GM19193 (cell line): Measurements from ENCODE around the gene FOXA2.

ENCODE experiments used
- POLR2A ChIP-seq: IDR thresholded peaks from 4 replicates; pipeline ENCODE4 v1.6.1; 2011; ENCODE audit not compliant: insufficient read depth, insufficient read length; ENCODE audit errors: extremely low read depth

Gene FOXA2

DNA sequence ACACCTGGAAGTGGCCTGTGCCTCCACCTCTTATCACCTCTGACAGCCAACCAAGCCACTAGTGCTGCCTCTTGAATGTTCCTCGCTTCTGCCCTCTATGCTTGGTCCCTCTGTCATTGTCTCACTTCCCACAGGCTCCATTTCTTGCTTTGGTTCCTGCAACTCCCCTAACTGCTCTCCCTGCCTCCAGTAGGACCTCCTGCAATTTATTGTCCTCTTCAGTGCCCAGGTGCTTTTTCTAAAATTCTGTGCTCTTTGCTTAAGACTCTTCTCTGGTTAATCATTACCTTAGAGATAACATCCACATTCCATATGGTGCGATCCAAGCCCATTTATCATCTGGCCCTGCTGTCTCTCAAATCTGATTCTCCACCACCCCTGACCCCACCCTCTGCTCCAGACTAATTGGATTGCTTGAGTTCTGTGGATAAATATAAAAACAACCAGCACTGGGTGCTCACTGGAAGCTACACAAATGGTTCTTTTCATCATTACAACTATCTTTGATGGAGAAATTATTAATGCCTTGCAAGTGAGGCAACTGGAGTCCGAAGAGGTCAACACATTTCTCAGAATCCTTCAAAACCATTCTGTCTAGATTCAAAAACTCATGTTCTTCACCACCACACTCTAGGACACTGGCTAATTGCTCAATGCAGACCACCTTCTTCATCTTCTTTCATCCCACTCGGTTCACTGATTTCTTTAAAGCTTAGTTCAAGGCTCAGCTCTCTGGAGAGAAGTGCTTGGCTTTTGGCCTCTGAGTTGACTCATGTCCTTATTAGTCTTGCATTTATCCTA is 47.2 kb downstream of the FOXA2 start:
- TF ChIP-seq POLR2A: no peak

DNA sequence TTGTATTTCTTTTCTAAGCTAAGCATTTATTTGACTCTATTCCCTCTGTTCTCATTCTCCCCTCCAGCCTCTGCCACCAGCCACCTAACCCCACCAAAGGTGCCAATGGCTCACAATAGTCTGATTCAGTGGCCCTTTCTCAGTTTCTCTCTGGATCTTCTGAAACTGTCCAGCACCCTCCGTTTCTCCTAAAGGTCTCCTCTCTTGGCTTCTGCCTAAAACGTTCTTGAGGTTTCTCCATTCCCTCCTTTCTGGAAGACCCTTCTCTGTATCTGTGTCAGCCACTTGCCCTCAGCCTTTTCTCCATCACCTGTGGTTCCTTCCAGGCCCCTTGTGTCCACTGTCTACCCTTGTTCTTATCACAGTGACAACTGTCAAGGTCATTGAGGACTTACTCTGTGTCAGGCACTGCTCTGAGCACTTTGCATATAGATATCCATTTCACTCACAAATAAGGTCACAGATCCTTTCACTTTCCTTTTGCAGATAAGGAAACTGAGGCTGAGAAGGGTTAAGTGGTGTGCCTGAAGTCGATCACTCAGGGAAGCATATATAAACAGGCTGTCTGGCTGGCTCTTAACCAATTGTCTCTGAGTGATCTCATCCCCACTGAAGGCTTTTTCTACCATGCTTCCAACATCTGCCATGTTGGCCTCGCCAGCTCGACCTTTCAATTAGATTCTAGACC is 48.1 kb downstream of the FOXA2 start:
- no peak for TF ChIP-seq POLR2A

DNA sequence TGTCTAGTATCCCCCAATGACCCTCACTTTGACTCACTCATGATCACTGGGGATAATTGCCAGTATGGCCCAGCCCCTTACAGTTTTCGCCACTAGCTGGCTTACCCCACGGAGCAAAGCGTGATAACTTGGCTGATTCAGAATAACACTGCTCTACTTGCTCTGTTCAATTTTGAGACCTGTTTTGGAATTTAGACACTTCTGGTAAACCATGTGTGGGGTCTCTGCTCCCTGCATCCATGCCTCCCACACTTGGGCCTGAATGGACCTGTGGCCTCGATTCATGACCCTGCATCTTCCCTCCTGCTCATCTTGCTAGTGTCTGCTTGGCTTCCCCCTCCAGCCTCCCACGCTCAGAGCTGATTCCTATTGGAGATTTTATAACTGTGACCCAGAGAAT is 48.9 kb downstream of the FOXA2 start:
- TF ChIP-seq POLR2A: no peak

DNA sequence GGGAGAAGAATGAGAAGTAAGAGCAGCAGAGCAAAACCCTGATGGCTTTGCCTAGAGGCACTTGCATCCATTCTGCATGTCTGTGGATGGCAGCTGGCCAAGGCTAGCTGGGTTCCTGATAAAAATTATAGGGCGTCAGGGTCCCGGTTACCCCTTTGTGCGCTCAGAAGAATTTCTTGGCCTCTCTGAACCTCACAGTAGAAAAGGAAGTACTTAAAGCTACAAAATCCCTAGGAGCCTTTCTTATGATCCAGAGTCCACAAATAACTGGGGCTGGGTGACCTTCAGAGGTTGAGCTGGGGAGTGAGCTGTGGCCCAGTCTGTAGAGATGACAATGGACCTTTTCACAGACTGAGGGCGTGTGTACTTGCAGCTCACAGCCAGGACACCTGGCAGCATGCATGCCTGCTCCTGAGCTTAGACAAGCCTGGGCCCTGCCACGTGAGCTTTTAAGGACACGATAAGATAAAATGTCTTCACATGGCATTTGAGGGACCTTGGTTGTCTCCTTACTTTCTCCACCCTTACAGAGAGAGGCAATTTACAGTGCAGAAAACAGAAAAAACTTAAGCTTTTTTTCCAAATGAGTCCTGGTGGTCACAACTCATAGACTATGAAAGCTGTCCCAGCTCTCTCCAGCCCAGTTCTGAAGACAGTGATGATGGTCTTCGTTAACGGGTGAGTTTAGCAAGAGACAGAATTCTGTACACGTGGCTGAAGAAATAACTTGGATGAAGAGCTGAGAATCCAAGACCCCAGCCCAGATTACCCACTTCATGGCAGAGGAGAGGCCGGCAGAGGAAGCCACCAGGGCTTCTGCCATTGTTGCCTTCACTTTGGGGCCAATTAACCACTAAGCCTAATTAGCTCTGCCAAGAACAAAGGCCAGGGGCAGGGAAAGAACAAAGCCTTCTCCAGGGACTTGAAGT is 50.3 kb downstream of the FOXA2 start:
- no peak for TF ChIP-seq POLR2A

DNA sequence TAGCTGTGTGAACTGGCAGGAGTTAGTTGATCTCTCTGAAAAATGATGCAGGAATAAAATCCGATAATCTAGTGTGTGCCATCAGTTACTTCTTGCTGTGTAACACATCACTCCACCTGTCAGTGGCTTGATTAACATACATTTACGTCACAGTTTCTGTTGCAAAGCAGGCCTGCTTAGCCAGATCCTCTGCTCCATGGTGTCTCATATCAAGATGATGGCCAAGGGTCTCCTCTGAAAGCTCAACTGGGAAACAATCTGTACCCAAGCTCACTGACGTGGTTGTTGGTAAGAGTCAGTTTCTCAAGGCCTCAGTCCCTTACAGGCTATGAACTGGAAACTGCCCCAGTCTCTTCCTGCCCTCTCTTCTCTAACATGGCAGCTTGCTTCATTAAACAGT is 51.8 kb downstream of the FOXA2 start:
- no peak for TF ChIP-seq POLR2A

DNA sequence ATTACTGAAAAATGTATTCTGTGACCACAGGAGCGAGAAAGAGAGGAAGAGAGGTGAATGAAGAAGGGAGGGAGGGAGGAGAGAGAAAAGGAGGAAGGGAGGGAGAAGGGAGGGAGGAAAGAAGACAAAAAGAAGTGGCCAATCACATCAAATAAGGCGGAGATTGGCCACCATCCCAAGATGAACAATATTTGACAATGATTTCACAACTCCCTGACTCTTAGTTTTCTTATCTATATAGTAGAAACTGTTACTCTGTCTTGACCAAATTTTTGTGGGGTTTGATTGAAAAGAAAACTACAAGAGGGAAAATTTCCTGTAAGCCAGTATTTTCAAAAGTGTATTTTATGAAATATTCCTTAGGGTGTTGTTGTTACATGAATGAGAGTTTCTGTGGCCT is 52.6 kb downstream of the FOXA2 start:
- no peak for TF ChIP-seq POLR2A

DNA sequence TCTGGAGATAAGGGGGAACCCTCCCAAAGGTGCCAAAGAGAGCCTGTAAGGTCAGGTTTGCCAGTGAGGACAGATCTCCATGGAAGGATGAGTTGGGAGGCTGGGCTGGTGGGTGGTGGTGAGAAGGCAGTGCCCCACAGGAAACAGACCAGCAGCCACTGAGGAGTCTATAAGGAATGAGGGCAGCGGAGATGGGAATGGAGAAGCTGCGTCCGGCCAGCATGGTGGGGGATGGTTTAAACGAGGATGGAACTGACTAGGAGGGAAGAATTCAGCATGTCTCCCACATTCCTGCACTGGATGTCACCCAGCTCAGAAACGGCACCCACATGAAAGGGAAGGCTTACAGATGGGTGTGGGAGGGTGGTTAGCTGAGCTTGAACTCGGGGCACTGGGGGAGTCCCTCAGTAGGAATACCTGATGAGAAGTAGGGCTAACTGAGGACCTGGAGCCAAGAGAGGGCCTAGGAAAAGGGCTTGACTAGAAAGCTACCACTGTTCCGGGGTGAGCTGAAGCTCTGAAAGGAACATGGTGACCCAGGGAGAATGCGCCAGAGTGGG is 53.2 kb downstream of the FOXA2 start:
- TF ChIP-seq POLR2A: no peak
